Panc1 (cell line): ENCODE measurements around the gene MAB21L3. TPM values are rescaled to one million over a fixed set of nuclear protein-coding genes. Genes with fewer than 3 reads are reported as not detected.

Experiments used
- ATAC-seq: fragments of 200-7000 bp; cut with Tn5 transposase; 2 replicates; pipeline ENCODE4 v1.9.1; 2020; ENCODE audit warnings: mild to moderate bottlenecking, moderate library complexity
- BruUV-seq: library from RNA; stranded (reverse); fragments of 400-500 nt; replicated peaks from 2 replicates; lab custom pipeline; 2021; lab: Mats Ljungman, UMichigan
- CTCF ChIA-PET: fragments of 300-600 bp; sonication (Branson Sonifier 250); formaldehyde crosslinking; loops from one replicate; lab custom pipeline; 2022; ENCODE audit warnings: antibody characterized with exemption; lab: Charles Lee
- POLR2A ChIA-PET: fragments of 300-600 bp; sonication (Branson Sonifier 250); formaldehyde crosslinking; loops from one replicate; lab custom pipeline; 2022; ENCODE audit warnings: antibody characterized with exemption; lab: Charles Lee
- DNase-seq: peaks from one replicate; pipeline ENCODE4 v3.0.0-alpha.2; 2010; ENCODE audit warnings: low read depth, low spot score
- H3K27ac ChIP-seq: 2 replicates; pipeline ENCODE4 v1.5.1; 2011; ENCODE audit warnings: mild to moderate bottlenecking, low read length, inconsistent platforms
- H3K27me3 ChIP-seq: fragments of 200-500 bp; sonication (Bioruptor generic); 2 replicates; pipeline ENCODE4 v1.6.0; 2014; ENCODE audit warnings: low read length, inconsistent platforms; ENCODE audit not compliant: control insufficient read depth, insufficient read depth
- H3K36me3 ChIP-seq: fragments of 200-500 bp; sonication (Bioruptor generic); 2 replicates; pipeline ENCODE4 v1.5.1; 2014; ENCODE audit warnings: inconsistent platforms, mild to moderate bottlenecking, low read length, moderate library complexity; ENCODE audit not compliant: control insufficient read depth, insufficient read depth
- H3K4me1 ChIP-seq: 2 replicates; pipeline ENCODE4 v1.5.1; 2011; ENCODE audit warnings: inconsistent platforms, mild to moderate bottlenecking, low read length, moderate library complexity; ENCODE audit not compliant: control insufficient read depth, insufficient read depth
- H3K4me3 ChIP-seq, 2 experiments: 2 replicates each; pipeline ENCODE4 v1.5.1; 2011 to 2012; ENCODE audit warnings: low read depth in 2 of 2, low read length in 2 of 2, mild to moderate bottlenecking in 2 of 2, inconsistent platforms in 1 of 2, moderate library complexity in 1 of 2
- H3K9me3 ChIP-seq: fragments of 200-500 bp; sonication (Bioruptor generic); 2 replicates; pipeline ENCODE4 v1.5.1; 2014; ENCODE audit warnings: low read depth, mild to moderate bottlenecking, inconsistent platforms, low read length, moderate library complexity; ENCODE audit not compliant: control insufficient read depth, insufficient read depth
- POLR2AphosphoS5 ChIP-seq: IDR thresholded peaks from 2 replicates; pipeline ENCODE4 v1.6.1; 2012; ENCODE audit warnings: mild to moderate bottlenecking, low read depth, low read length, moderate library complexity
- SIN3A ChIP-seq: IDR thresholded peaks from 2 replicates; pipeline ENCODE4 v1.6.1; 2012; ENCODE audit warnings: low read depth, mild to moderate bottlenecking, low read length, moderate library complexity, borderline replicate concordance; ENCODE audit not compliant: insufficient read depth
- TCF7L2 ChIP-seq: IDR thresholded peaks from 2 replicates; pipeline ENCODE4 v1.6.1; 2011; ENCODE audit warnings: mild to moderate bottlenecking, low read depth, low read length, inconsistent platforms
- in situ Hi-C: cut with HindIII; loops from 2 replicates; pipeline ENCODE4 v1.10.0; 2016; ENCODE audit warnings: low sequenced_read_pairs, low pct_unique_long_range_greater_than_20kb
- intact Hi-C: fragments of 100-400 bp; cut with micrococcal nuclease; formaldehyde crosslinking; loops from one replicate; pipeline ENCODE4 v1.10.0; 2022; ENCODE audit not compliant: unreplicated experiment
- total RNA-seq: library from RNA; stranded (reverse); gene quantifications from one replicate; pipeline ENCODE4 v1.2.1, GENCODE V29; 2021; ENCODE audit not compliant: unreplicated experiment
- TF ChIP-seq, protein P1 (sequence below), 2 experiments: IDR thresholded peaks; 2 replicates each; pipeline ENCODE4 v1.6.1; 2011 to 2012; ENCODE audit warnings: low read depth in 2 of 2, control low read depth in 1 of 2, low read length in 1 of 2, mild to moderate bottlenecking in 1 of 2, moderate library complexity in 1 of 2; ENCODE audit not compliant: insufficient read depth in 1 of 2
- TF ChIP-seq, protein P2 (sequence below): fragments of 450-650 bp; IDR thresholded peaks from 2 replicates; pipeline ENCODE4 v1.5.1; 2017; ENCODE audit warnings: mild to moderate bottlenecking

Gene MAB21L3
- total RNA-seq, 1 experiment from 2014 or later, result not detected

DNA sequence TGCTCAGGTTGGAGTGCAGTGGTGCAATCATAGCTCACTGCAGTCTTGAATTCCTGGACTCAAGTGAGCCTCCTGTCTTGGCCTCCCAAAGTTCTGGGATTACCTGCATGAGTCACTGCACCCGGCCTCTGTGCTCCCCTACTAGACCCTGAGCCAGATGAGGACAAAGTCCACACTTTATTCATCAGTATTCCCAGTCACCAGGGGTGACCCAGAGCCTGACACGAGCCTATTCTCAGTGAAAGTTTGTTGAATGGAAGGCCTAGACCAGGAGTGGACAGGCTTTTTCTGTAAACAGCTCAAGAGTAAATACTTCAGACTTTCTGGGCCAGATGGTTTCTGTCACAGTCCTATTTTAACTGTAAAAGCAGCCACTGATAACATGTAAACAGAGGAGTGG, 68.2 kb downstream of the MAB21L3 start:
- no TSS peak for BruUV-seq
- TF ChIP-seq, protein P1, sequence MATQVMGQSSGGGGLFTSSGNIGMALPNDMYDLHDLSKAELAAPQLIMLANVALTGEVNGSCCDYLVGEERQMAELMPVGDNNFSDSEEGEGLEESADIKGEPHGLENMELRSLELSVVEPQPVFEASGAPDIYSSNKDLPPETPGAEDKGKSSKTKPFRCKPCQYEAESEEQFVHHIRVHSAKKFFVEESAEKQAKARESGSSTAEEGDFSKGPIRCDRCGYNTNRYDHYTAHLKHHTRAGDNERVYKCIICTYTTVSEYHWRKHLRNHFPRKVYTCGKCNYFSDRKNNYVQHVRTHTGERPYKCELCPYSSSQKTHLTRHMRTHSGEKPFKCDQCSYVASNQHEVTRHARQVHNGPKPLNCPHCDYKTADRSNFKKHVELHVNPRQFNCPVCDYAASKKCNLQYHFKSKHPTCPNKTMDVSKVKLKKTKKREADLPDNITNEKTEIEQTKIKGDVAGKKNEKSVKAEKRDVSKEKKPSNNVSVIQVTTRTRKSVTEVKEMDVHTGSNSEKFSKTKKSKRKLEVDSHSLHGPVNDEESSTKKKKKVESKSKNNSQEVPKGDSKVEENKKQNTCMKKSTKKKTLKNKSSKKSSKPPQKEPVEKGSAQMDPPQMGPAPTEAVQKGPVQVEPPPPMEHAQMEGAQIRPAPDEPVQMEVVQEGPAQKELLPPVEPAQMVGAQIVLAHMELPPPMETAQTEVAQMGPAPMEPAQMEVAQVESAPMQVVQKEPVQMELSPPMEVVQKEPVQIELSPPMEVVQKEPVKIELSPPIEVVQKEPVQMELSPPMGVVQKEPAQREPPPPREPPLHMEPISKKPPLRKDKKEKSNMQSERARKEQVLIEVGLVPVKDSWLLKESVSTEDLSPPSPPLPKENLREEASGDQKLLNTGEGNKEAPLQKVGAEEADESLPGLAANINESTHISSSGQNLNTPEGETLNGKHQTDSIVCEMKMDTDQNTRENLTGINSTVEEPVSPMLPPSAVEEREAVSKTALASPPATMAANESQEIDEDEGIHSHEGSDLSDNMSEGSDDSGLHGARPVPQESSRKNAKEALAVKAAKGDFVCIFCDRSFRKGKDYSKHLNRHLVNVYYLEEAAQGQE (IDR thresholded peaks at IDR 0.05; ENCODE audit: insufficient read depth in 1 of 2, low read depth in 2 of 2, low read length in 1 of 2), result no peak
- TF ChIP-seq, protein P2, sequence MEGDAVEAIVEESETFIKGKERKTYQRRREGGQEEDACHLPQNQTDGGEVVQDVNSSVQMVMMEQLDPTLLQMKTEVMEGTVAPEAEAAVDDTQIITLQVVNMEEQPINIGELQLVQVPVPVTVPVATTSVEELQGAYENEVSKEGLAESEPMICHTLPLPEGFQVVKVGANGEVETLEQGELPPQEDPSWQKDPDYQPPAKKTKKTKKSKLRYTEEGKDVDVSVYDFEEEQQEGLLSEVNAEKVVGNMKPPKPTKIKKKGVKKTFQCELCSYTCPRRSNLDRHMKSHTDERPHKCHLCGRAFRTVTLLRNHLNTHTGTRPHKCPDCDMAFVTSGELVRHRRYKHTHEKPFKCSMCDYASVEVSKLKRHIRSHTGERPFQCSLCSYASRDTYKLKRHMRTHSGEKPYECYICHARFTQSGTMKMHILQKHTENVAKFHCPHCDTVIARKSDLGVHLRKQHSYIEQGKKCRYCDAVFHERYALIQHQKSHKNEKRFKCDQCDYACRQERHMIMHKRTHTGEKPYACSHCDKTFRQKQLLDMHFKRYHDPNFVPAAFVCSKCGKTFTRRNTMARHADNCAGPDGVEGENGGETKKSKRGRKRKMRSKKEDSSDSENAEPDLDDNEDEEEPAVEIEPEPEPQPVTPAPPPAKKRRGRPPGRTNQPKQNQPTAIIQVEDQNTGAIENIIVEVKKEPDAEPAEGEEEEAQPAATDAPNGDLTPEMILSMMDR, result no peak
- TF ChIP-seq POLR2AphosphoS5 (no peak), TCF7L2 (no peak), SIN3A (no peak)
- no peak overlapping the region for H3K4me3 ChIP-seq
- POLR2A ChIA-PET, result no interaction called here
- H3K27ac ChIP-seq, result no peak overlapping the region
- H3K4me1 ChIP-seq, result no peaks in the 10 kb centered on the region
- in situ Hi-C loops (no loop called here), intact Hi-C loops (no loop called here)
- H3K27me3 ChIP-seq, result no peaks in the 10 kb centered on the region; the same call in none of the 2 replicates
- DNase-seq, result no peak
- CTCF ChIA-PET, result no interaction called here
- ATAC-seq, result no peak
- H3K9me3 ChIP-seq, result no peaks in the 10 kb centered on the region
- H3K36me3 ChIP-seq, result no peaks in the 10 kb centered on the region

DNA sequence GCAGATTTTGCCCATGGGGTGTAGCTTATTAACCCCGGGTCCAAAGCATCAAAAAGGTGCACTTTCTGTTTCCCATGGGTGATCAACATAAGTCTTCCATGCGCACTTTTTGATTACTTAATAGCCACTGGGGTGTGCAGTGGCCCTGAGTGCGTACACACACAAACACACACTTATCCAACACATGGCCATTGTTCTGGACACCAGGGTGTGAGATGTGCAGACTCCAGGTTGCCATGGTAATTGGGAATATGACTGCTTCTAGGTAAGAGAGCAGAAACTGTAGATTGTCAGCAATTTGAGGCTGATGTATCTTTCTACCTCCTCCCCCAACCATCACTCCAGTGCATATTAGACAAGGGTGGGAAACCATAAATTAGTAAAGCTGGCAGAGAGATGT, 68.8 kb downstream of the MAB21L3 start:
- in situ Hi-C loops (no loop called here), intact Hi-C loops (no loop called here)
- no peaks in the 10 kb centered on the region for H3K9me3 ChIP-seq
- no peak for TF ChIP-seq POLR2AphosphoS5
- TF ChIP-seq, protein P1 (IDR thresholded peaks at IDR 0.05; ENCODE audit: insufficient read depth in 1 of 2, low read depth in 2 of 2, low read length in 1 of 2), result no peak
- TF ChIP-seq TCF7L2, result no peak
- TF ChIP-seq SIN3A, result no peak
- TF ChIP-seq, protein P2, result no peak
- no peak overlapping the region for H3K4me3 ChIP-seq
- no peaks in the 10 kb centered on the region for H3K36me3 ChIP-seq
- POLR2A ChIA-PET, result no interaction called here
- DNase-seq (no peak), ATAC-seq (no peak)
- CTCF ChIA-PET, result no interaction called here
- H3K4me1 ChIP-seq, result no peaks in the 10 kb centered on the region
- H3K27ac ChIP-seq, result no peak overlapping the region
- BruUV-seq, result no TSS peak
- no peaks in the 10 kb centered on the region; the same call in none of the 2 replicates for H3K27me3 ChIP-seq
